Stimulated activated CD8-positive, alpha-beta memory T cell treated with anti-CD3 and anti-CD28 coated beads, Interleukin-15, amount 100 ng/mL, for 4 hours (primary cell): ENCODE results near the gene GFOD1.

Experiments used
- DNase-seq, 2 donors: peaks; one replicate each; pipeline ENCODE4 v3.0.0-alpha.2; 2020; ENCODE audit warnings: low read depth in 2 of 2

GFOD1 gene

DNA sequence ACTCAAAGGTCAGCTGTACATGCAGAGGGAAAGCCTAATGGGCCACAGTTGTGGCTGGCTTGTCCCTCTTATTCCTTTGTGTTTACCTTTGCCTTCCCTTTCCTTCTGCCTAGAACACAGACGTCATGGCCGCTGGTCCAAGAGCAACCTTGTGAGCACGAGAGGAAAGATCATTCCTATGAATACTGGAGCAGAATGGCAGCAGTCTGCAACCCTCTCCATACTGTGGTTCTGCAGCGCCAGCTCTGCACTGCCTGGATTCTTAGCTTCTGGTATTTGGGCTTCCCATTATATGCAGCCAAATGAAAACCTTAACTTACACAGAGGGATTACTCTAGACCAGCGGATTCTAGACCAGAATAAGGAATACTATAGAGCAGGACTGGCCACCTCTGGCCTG lies 171.5 kb downstream of the GFOD1 start:
- DNase-seq = no peak

DNA sequence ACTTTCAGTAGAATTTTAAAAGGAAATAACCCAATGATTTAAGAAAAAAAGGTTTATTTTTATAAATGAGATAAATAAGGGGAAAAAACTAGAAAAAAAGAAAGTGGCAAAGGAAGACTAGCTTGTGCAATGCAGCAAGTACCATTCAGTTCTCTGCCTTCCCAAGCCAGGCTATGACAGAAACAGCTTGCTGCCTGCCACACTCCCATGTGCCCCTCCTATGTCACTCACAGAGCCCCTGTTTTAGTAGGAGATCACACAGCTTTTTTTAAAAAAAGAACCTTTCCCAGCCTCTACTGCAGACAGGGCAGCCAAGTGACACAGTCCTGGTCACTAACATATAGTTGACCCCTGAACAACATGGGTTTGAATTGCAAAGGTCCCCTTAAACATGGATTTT lies 172.6 kb downstream of the GFOD1 start:
- no peak for DNase-seq

DNA sequence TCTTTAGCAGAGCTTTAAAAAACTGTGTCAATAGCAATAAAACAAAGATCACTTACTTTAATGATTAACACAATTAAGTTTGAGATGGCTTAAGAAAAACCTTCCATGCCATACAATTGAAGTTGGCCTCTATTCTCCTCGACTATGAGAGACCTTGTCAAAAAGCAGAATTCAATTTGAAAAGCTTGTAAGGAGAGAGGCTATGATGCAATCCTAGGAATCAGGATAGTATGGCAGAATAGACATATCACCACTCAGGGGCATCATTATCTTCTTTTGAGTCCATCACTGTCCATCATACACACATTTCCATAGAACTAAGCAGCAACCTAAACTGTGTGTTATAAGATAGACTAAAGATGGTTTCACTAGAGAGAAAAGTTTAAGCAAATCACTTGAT lies 176.2 kb downstream of the GFOD1 start:
- DNase-seq = no peak

DNA sequence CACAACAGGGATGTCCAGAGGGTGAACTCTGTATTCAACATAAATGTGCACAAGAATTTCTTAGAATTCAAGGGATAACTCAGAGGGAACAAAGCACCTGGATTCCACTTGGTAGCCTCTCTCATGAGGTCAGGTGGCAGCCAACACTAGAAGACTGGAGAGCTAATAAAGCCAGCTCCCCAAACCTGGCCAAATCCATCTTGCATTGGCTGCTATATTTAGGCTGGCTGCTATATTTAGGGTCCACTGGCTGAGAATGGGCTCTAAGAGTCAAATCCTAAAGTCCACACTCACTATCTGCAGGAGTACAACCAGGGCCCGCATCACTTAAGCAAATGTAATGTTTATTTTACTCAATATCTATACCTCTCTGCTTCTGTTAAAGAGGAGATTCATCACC lies 179.1 kb downstream of the GFOD1 start:
- no peak for DNase-seq
